ENCODE data around the gene TRAPPC12.

The TRAPPC12 gene

GRCh38 chr2:3457524-3458395 is 78.3 kb downstream of the TRAPPC12 start:
- DNase-seq, result no peak

DNA sequence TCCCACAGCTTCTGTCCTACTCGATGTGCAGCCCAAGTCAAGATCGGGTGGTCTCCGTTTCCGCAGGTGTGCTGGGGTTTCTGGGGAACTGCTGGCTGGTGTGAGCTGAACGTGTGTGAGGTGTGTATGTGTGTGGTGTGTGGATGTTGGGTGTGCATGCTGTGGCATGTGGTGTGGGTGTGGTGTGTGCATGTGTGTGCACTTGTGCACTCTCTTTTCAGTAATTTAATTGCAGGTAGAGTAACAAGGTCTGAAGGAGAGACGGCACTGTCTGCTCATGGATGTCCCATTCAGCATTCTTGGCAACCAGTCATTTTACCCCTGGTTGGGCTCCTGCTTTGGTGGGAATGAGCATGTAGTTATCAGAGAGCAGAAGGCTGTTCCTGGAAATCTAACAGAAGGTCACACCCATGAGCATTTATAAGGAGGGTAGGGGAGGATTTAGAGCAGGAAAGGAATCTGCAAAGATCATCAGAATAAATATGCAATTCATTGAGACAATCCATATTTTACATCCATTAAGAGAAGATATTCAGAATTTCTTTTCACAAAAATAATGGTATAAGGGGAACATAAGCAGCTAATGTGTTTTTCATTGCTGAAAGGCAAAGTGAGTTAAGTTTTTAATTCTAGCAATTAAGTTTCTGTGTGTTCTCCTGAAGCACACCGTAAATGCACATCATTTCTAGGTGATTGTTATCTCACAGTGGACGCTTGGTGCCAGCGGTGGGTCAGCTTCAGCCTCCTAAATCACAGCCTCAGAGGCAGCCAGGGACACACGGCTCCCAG is 79.1 kb downstream of the TRAPPC12 start:
- DNase-seq, result no peak

DNA sequence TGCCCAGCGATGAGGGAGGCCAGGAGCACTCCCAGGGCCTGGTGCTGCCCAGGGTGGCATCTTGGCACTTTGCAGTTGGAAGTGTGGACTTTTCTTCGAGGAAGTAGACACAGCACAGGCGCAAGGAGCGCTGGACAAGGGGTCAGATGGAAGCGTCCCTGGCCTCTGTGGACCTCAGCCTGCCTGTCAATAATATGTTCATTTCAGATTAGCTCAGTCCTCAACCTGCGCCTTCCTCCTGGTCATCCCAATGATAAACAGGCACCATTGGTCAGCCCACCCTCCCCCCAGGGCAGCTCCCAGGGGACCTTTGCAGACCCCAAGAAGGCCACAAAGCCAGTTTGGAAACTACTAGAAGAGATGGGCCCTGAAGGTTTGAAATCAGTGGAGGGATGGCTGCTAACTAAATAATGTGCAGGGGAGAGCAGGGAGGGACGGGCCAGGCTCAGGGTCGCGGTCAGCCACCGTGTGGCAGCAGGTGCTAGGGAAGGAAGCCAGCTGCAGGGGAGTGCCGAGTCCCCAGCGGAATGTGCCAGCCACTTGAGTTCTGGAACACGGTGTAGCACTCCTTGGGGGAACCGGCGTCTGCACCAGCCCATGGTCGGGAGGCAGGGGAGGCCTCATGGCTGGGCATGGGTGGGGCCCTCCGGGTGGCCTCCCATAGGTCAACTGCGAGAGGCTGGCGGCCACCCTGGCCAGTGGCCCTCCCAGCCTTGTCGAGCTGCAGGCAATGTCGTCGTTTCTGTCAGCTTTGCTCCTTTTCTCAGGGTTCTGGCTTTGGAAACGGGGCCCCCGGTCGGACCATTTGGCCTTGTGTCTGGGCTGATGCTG is 79.9 kb downstream of the TRAPPC12 start:
- DNase-seq, result no peak

DNA sequence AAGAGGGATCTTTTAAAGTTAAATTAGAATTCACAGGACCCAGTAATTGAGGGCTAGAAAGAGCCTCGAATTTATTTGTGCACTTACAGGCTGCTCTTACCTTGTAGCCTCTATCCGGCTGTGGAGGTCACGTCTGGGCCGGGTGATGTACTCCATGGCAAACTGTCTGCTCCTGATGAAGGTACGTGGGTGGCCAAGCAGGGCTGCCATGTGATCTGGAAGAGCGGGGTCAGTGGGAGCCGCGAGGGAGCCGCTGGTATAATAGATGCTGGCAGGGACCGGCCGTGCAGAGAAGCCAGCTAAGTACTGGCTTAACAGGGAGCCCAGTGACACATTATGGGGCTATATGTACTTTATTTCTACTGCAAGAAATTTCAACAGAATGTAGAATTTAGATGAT is 80.7 kb downstream of the TRAPPC12 start:
- no peak for DNase-seq

- DNase-seq, result no peak
Observed at GRCh38 chr2:3460831-3461800, 81.6 kb downstream of the TRAPPC12 start.

DNA sequence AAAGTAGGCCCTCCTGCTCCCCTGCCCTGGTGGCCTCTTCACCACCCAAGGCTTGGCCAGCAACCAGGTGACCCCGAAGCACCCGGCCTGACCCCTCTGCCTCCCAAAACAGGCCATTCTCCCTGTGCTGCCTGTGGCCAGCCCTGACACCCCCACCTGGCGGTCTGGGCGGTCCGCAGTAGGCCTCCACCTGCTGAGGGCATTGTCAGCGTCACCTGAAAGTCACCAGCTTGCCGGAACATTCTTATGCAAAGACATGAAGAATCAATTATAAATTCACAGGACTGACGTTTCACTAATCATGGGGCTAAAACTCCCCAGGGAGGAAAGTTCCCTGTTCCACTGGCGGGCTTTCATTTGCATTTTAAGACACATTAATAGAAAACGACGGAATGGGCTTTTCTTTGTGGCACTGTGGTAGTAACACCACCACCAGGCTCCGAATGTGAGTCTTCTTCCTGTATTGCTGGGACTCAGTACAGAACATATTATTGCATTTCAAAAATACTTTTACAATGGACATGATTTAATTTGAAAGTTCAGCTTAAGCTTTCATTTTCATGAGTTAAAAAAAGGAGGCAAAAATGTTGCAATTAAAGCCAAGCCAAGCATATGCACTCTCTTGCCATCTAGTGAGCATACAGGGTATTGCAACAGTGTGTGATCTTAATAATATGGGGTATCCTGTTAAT is 82.5 kb downstream of the TRAPPC12 start:
- DNase-seq, result no peak

GRCh38 chr2:3462493-3463104 is 83.1 kb downstream of the TRAPPC12 start:
- DNase-seq, result no peak

DNA sequence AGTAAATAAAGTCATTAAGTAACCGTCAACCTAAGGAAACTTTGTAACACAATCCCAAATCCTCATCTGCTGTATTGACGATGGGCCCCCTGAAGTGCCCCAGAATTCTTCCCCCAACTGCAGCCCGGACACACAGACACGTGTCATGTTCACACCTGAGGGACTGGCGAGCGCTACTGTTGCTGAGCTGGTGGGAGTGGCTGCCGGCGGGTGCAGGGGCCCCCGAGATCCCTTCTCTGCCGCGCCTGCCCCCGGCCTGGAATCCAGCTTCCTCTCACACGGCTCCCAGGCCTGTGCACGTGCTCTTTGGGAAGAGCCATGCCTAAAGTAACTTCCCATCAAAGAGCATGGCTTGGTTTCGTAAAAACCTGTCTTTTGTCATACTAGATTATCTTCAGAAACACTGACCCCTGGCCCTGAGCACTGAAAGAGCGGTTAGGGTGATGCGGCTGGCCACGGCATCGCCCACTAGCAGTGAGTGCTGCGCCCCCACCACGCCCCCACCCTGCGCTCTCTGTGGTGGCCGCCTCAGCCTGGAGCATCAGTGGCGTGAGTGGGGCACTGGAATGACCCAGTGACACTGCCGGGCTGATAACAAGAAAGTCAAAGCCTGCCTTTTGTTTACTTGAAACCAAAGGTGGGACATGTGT is 83.8 kb downstream of the TRAPPC12 start:
- no peak for DNase-seq

- DNase-seq, result no peak
Observed at GRCh38 chr2:3463944-3464343, 84.5 kb downstream of the TRAPPC12 start.

DNA sequence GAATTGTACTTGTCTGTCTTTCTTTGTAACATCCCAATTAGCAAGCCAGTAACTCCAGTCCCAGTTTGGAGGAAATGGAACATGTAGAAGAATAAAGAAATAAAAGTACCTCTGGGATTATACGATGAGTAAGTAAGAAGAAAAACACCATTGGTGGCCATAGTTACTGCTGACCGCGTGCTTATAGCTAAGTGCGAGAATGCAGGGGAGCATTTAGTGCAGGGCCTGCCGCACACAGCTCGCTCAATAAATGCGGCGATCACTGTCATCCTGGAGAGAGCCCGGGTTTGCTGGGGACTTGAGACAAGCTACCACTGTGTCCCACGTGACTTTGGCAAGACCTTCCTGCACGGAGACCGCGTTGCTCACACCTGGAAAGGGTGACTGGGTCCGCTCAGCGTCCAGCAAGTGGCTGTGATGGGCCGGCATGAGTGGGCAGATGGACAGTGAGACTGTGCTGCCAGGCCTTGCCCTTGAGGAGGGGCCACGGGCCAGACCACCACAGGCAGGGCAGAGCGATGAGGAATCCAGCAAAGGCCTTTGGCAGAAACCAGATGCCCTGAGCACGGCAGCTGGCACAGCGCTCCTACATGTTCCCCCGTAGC is 85.0 kb downstream of the TRAPPC12 start:
- no peak for DNase-seq

- DNase-seq, result no peak
Observed at GRCh38 chr2:3465328-3465727, 85.8 kb downstream of the TRAPPC12 start.

DNA sequence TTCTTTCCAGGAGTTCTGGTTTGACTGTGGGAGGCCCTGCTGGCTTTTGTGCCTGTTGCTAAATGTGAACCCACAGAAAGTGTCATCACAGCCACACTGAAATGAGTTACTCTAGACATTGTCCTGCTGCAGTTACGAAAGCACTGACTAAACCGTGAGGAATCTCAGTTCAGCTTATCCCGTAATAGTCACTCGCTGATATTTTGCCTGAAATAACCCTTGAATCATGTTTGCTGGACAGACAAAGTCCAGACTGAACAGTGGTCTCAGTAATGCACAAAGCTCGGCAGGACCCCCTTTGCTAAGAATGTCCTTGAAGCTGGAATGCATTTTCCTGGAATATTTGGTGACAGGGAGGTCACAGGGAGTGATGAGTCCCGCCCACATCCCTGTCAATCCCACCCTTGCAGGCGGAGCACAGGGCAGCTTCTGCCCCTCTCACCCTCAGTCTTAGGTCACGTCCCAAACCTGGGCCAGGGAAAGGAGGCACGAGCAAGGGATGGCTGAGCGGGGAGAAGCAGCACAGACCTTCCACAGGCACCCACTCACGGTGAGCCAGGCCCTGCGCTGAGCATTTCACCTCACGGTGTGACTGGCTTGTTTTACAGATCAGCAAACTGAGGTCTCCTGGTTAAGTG is 86.5 kb downstream of the TRAPPC12 start:
- no peak for DNase-seq

GRCh38 chr2:3466482-3466863 is 87.0 kb downstream of the TRAPPC12 start:
- no peak for DNase-seq

- DNase-seq, result no peak
Observed at GRCh38 chr2:3466966-3467365, 87.5 kb downstream of the TRAPPC12 start.

DNA sequence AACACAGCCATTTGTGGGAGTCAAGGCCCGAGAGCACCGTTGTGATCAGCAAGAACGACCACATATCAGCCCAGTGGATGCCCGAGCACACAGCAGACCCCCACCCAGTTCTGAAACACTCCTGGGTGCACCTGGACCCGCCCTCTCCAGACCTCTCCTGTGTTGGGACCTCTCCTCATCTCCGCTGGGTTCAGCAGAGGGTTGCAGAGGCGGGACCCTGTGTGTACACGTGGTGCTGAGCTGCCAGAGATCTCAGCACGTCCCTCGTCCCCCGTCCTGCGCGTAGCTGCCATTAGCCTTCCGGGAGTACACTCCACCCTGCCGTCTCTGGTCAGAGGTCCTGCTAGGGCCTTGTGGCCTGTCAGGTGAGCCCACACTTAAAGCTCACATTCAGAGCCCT is 88.2 kb downstream of the TRAPPC12 start:
- DNase-seq, result no peak

GRCh38 chr2:3468296-3468988 is 88.9 kb downstream of the TRAPPC12 start:
- no peak for DNase-seq

- no peak for DNase-seq
Observed at GRCh38 chr2:3469486-3469885, 90.0 kb downstream of the TRAPPC12 start.

GRCh38 chr2:3470166-3470651 is 90.7 kb downstream of the TRAPPC12 start:
- DNase-seq, result no peak

Data from activated T-cell treated with anti-CD3 and anti-CD28 coated beads, Interleukin-2, amount 50 U/mL, for 1 hour (primary cell).